IMR-90 (cell line): ENCODE results near the gene PLA2G4E.

ENCODE experiments used
- CTCF ChIP-seq: conservative IDR thresholded peaks from 2 replicates; pipeline ENCODE4 v1.5.1; 2012; ENCODE audit warnings: mild to moderate bottlenecking, low read depth, low read length, improper control_type of control experiment
- MXI1 ChIP-seq: IDR thresholded peaks from 2 replicates; pipeline ENCODE4 v1.6.1; 2012; ENCODE audit warnings: low read depth, mild to moderate bottlenecking, low read length, moderate library complexity, borderline replicate concordance
- POLR2A ChIP-seq: IDR thresholded peaks from 2 replicates; pipeline ENCODE4 v1.6.1; 2012; ENCODE audit warnings: mild to moderate bottlenecking, low read depth, low read length
- SMC3 ChIP-seq: fragments of 150-350 bp; IDR thresholded peaks from 2 replicates; pipeline ENCODE4 v1.6.1; 2016; ENCODE audit warnings: low read depth, mild to moderate bottlenecking, antibody characterized with exemption, low read length, moderate library complexity

- TF ChIP-seq CTCF: no peak
- TF ChIP-seq MXI1: no peak
- TF ChIP-seq SMC3: no peak
- no peak for TF ChIP-seq POLR2A
These were observed 14.6 kb upstream of the PLA2G4E start for GRCh38 chr15:42035435-42035761.
